T-helper 1 cell (primary cell): Measurements from ENCODE around the gene PHF13.

Experiments
- DNase-seq, 5 donors: peaks; one replicate each; pipeline ENCODE4 v3.0.0-alpha.2; 2012 to 2020

Gene PHF13

GRCh38 chr1:6667139-6667538 is 53.6 kb downstream of the PHF13 start:
- no peak for DNase-seq

- DNase-seq: no peak
Measured at GRCh38 chr1:6668503-6668902, 55.0 kb downstream of the PHF13 start.

- no peak for DNase-seq
Measured at GRCh38 chr1:6672558-6672957, 59.0 kb downstream of the PHF13 start.
